Nephron (organoid): Measurements from ENCODE around the gene CACNG7.

ENCODE experiments used
- H3K27ac Mint-ChIP-seq, 3 experiments: 2 replicates each; pipeline ENCODE4 v1.8.0; 2020; ENCODE audit warnings: mixed read lengths in 3 of 3, mild to moderate bottlenecking in 2 of 3, moderate library complexity in 1 of 3
- H3K27me3 Mint-ChIP-seq: 2 replicates; pipeline ENCODE4 v1.8.0; 2021; ENCODE audit warnings: low read depth, mild to moderate bottlenecking, moderate library complexity, mixed read lengths
- H3K36me3 Mint-ChIP-seq: 2 replicates; pipeline ENCODE4 v1.8.0; 2020; ENCODE audit warnings: low read depth, mixed read lengths
- H3K4me1 Mint-ChIP-seq: 2 replicates; pipeline ENCODE4 v1.8.0; 2020; ENCODE audit warnings: mixed read lengths
- H3K4me3 Mint-ChIP-seq, 3 experiments: 2 replicates each; pipeline ENCODE4 v1.8.0; 2020; ENCODE audit warnings: mild to moderate bottlenecking in 3 of 3, mixed read lengths in 3 of 3, moderate library complexity in 2 of 3
- H3K9me3 Mint-ChIP-seq: 2 replicates; pipeline ENCODE4 v1.8.0; 2020; ENCODE audit warnings: mixed read lengths
- CTCF ChIP-seq, 3 experiments: fragments of 200-600 bp; sonication (generic); IDR thresholded peaks; one replicate each; pipeline ENCODE4 v1.5.0; 2021; ENCODE audit warnings: antibody characterized with exemption in 3 of 3; ENCODE audit not compliant: unreplicated experiment in 3 of 3

CACNG7 gene

GRCh38 chr19:53908935-53909415 lies at the start of gene CACNG7:
Gene CACNG7, plus strand, starts transcription at chr19:53909278. Its CDS starts 3,554 bp downstream, at chr19:53912832.
- H3K36me3 Mint-ChIP-seq: peaks cover 3% of the 10 kb centered on the region
- H3K4me3 Mint-ChIP-seq: peak within 1 kb of the TSS; percentile 77 to 84 (median 80)
- peaks cover 15% of the 10 kb centered on the region for H3K4me1 Mint-ChIP-seq
- H3K27ac Mint-ChIP-seq: peak within 1 kb of the TSS in 1 of 3 experiments; percentile 56
- peaks cover 4% of the 10 kb centered on the region for H3K9me3 Mint-ChIP-seq
- TF ChIP-seq CTCF (IDR thresholded peaks at IDR 0.05; ENCODE audit: unreplicated experiment in 3 of 3): no peak
- peaks cover 93% of the 10 kb centered on the region for H3K27me3 Mint-ChIP-seq

GRCh38 chr19:53864308-53864836 lies 44.7 kb upstream of the CACNG7 start:
- H3K4me1 Mint-ChIP-seq: peaks cover 13% of the 10 kb centered on the region
- H3K27me3 Mint-ChIP-seq: no peaks in the 10 kb centered on the region
- H3K36me3 Mint-ChIP-seq: no peaks in the 10 kb centered on the region
- H3K27ac Mint-ChIP-seq: peak overlapping the region; percentile 33 to 44 (median 43)
- H3K9me3 Mint-ChIP-seq: no peaks in the 10 kb centered on the region
- peak overlapping the region; percentile 13 to 64 (median 53) for H3K4me3 Mint-ChIP-seq
- no peak for TF ChIP-seq CTCF (IDR thresholded peaks at IDR 0.05; ENCODE audit: unreplicated experiment in 3 of 3)

- H3K27me3 Mint-ChIP-seq: no peaks in the 10 kb centered on the region
- TF ChIP-seq CTCF (IDR thresholded peaks at IDR 0.05; ENCODE audit: unreplicated experiment in 3 of 3): no peak
- peaks cover 16% of the 10 kb centered on the region for H3K4me1 Mint-ChIP-seq
- peak overlapping the region; percentile 87 to 99 (median 87) for H3K4me3 Mint-ChIP-seq
- H3K27ac Mint-ChIP-seq: peak overlapping the region; percentile 97 to 99 (median 99)
- no peaks in the 10 kb centered on the region for H3K9me3 Mint-ChIP-seq
- H3K36me3 Mint-ChIP-seq: no peaks in the 10 kb centered on the region
Observed at GRCh38 chr19:53865523-53865917, 43.6 kb upstream of the CACNG7 start.

- H3K27me3 Mint-ChIP-seq: no peaks in the 10 kb centered on the region
- H3K36me3 Mint-ChIP-seq: peaks cover 2% of the 10 kb centered on the region
- no peaks in the 10 kb centered on the region for H3K9me3 Mint-ChIP-seq
- peaks cover 22% of the 10 kb centered on the region for H3K4me1 Mint-ChIP-seq
- no peak for TF ChIP-seq CTCF (IDR thresholded peaks at IDR 0.05; ENCODE audit: unreplicated experiment in 3 of 3)
- H3K4me3 Mint-ChIP-seq: peak overlapping the region; percentile 99 to 100 (median 100)
- peak overlapping the region; percentile 97 to 99 (median 99) for H3K27ac Mint-ChIP-seq
Observed at GRCh38 chr19:53865918-53866864, 42.9 kb upstream of the CACNG7 start.

GRCh38 chr19:53866865-53867224 lies 42.2 kb upstream of the CACNG7 start:
- Mint-ChIP-seq H3K4me1 (peaks cover 28% of the 10 kb centered on the region), H3K9me3 (no peaks in the 10 kb centered on the region), H3K36me3 (peaks cover 8% of the 10 kb centered on the region), H3K27ac (peak overlapping the region; percentile 97 to 99 (median 99)), H3K27me3 (no peaks in the 10 kb centered on the region), H3K4me3 (peak overlapping the region; percentile 99 to 100 (median 100))
- TF ChIP-seq CTCF (IDR thresholded peaks at IDR 0.05; ENCODE audit: unreplicated experiment in 3 of 3): no peak
